Esophagus squamous epithelium (tissue), 4 donors: ENCODE measurements around the gene GPR35.
"Not testable (repeated sequence)": the region's sequence is repeated elsewhere in the genome, so short reads cannot be mapped to it uniquely, and the experiment has no call there.

Experiments
- CTCF ChIP-seq, 6 experiments: fragments of 450-650 bp in 4 of 6; fragments of 200-600 bp in 2 of 6; sonication (generic) in 2 of 6; IDR thresholded peaks; one replicate each; pipeline ENCODE4 v1.5.1; 2016 to 2019; ENCODE audit warnings: antibody characterized with exemption in 6 of 6, mild to moderate bottlenecking in 4 of 6, moderate library complexity in 4 of 6
- POLR2A ChIP-seq, 4 donors: fragments of 450-650 bp; IDR thresholded peaks; one replicate each; pipeline ENCODE4 v1.6.1; 2017; ENCODE audit warnings: antibody characterized with exemption in 4 of 4, mild to moderate bottlenecking in 4 of 4, moderate library complexity in 3 of 4

GRCh38 chr2:240659883-240660282, 34.6 kb downstream of the GPR35 start:
- not testable (repeated sequence) for TF ChIP-seq CTCF, POLR2A (IDR thresholded peaks at IDR 0.05)
